HCT116 (cell line): ENCODE results near the gene KNDC1. TPM values are rescaled to one million over a fixed set of nuclear protein-coding genes. Genes with fewer than 3 reads are reported as not detected.

Experiments
- ATAC-seq: fragments of 200-7000 bp; cut with Tn5 transposase; 2 replicates; pipeline ENCODE4 v1.9.1; 2020; ENCODE audit warnings: mild to moderate bottlenecking, moderate library complexity
- BruUV-seq: library from RNA; stranded (reverse); fragments of 400-500 nt; replicated peaks from 2 replicates; lab custom pipeline; 2021; lab: Mats Ljungman, UMichigan
- CTCF ChIA-PET: fragments of 300-600 bp; sonication (Branson Sonifier 250); formaldehyde crosslinking; loops from one replicate; lab custom pipeline; 2021; ENCODE audit warnings: antibody characterized with exemption; lab: Charles Lee
- POLR2A ChIA-PET: fragments of 300-600, 350-600 bp; sonication (Branson Sonifier 250); formaldehyde crosslinking; loops from one replicate; lab custom pipeline; 2021; ENCODE audit warnings: antibody characterized with exemption; lab: Charles Lee
- RAD21 ChIA-PET, 2 experiments: fragments of 300-600 bp; sonication (Branson Sonifier 250); formaldehyde crosslinking; loops; one replicate each; lab custom pipeline; 2023; ENCODE audit warnings: low total read pairs in 2 of 2; ENCODE audit not compliant: uncharacterized antibody in 2 of 2, unreplicated experiment in 2 of 2, low non-redundant PET in 1 of 2; lab: Charles Lee
- DNase-seq: peaks from one replicate; pipeline ENCODE4 v3.0.0-alpha.2; 2010; ENCODE audit warnings: low read depth, low spot score
- H2AFZ ChIP-seq: fragments of 200-600 bp; shearing (Covaris generic), sonication (generic); 2 replicates; pipeline ENCODE4 v1.6.1; 2017; ENCODE audit warnings: low read depth, mixed run types, mixed read lengths, antibody characterized with exemption, low read length; ENCODE audit not compliant: poor library complexity, severe bottlenecking
- H3K27ac ChIP-seq: 2 replicates; pipeline ENCODE4 v1.5.1; 2012; ENCODE audit warnings: low read depth, low read length
- H3K27me3 ChIP-seq: fragments of 200-600 bp; sonication (generic); 2 replicates; pipeline ENCODE4 v1.6.1; 2016; ENCODE audit warnings: mixed run types, low read length, mixed read lengths; ENCODE audit not compliant: insufficient read depth
- H3K36me3 ChIP-seq, 2 experiments: fragments of 200-500 bp in 1 of 2; fragments of 200-600 bp in 1 of 2; sonication (Bioruptor generic) in 1 of 2; sonication (generic) in 1 of 2; 2 replicates each; pipeline versions ENCODE4 v1.5.1 to v1.6.1; 2014 to 2016; ENCODE audit warnings: low read length in 2 of 2, inconsistent platforms in 1 of 2, mixed read lengths in 1 of 2, mixed run types in 1 of 2; ENCODE audit not compliant: insufficient read depth in 2 of 2, control insufficient read depth in 1 of 2
- H3K4me1 ChIP-seq, 2 experiments: fragments of 200-600 bp in 1 of 2; sonication (generic) in 1 of 2; 2 replicates each; pipeline versions ENCODE4 v1.5.1 to v1.6.1; 2012 to 2017; ENCODE audit warnings: low read length in 2 of 2, inconsistent platforms in 1 of 2, mild to moderate bottlenecking in 1 of 2, mixed read lengths in 1 of 2, mixed run types in 1 of 2, moderate library complexity in 1 of 2; ENCODE audit not compliant: insufficient read depth in 2 of 2, control insufficient read depth in 1 of 2
- H3K4me2 ChIP-seq: fragments of 200-600 bp; sonication (generic); 2 replicates; pipeline ENCODE4 v1.6.1; 2017; ENCODE audit warnings: mixed run types, low read length, mixed read lengths
- H3K4me3 ChIP-seq, 2 experiments: fragments of 200-600 bp in 1 of 2; sonication (generic) in 1 of 2; replicated peaks in 1 of 2; 2 replicates each; pipeline ENCODE4 v1.5.1; 2011 to 2016; ENCODE audit warnings: low read length in 2 of 2, control low read depth in 1 of 2, low read depth in 1 of 2, mild to moderate bottlenecking in 1 of 2, mixed read lengths in 1 of 2, mixed run types in 1 of 2
- H3K79me2 ChIP-seq: fragments of 200-600 bp; sonication (generic); 2 replicates; pipeline ENCODE4 v1.6.1; 2017; ENCODE audit warnings: mild to moderate bottlenecking, mixed run types, low read length, moderate library complexity, mixed read lengths; ENCODE audit not compliant: insufficient read depth
- H3K9ac ChIP-seq: fragments of 200-600 bp; sonication (generic); 2 replicates; pipeline ENCODE4 v1.6.1; 2016; ENCODE audit warnings: low read length, mixed read lengths
- H3K9me2 ChIP-seq: fragments of 200-600 bp; sonication (generic), shearing (Covaris generic); 2 replicates; pipeline ENCODE4 v1.6.1; 2017; ENCODE audit warnings: mixed run types, mild to moderate bottlenecking, moderate library complexity; ENCODE audit not compliant: insufficient read depth
- H3K9me3 ChIP-seq, 2 experiments: fragments of 200-500 bp in 1 of 2; fragments of 200-600 bp in 1 of 2; sonication (Bioruptor generic) in 1 of 2; sonication (generic) in 1 of 2; 2 replicates each; pipeline ENCODE4 v1.6.1; 2014 to 2017; ENCODE audit warnings: low read length in 2 of 2, mixed read lengths in 2 of 2, inconsistent platforms in 1 of 2, low read depth in 1 of 2, mild to moderate bottlenecking in 1 of 2, mixed run types in 1 of 2, moderate library complexity in 1 of 2; ENCODE audit not compliant: control insufficient read depth in 1 of 2, insufficient read depth in 1 of 2
- H4K20me1 ChIP-seq: fragments of 200-600 bp; sonication (generic), shearing (Covaris generic); 2 replicates; pipeline ENCODE4 v1.6.1; 2017; ENCODE audit warnings: mixed run types, mild to moderate bottlenecking, moderate library complexity; ENCODE audit not compliant: insufficient read depth
- CBX3 ChIP-seq: IDR thresholded peaks from 2 replicates; pipeline ENCODE4 v1.6.1; 2012; ENCODE audit warnings: low read depth
- CTCF ChIP-seq, 3 experiments: fragments of 200-600 bp in 1 of 3; sonication (generic) in 1 of 3; IDR thresholded peaks in 2 of 3; conservative IDR thresholded peaks in 1 of 3; 2 replicates each; pipeline ENCODE4 v1.5.1; 2012 to 2017; ENCODE audit warnings: low read depth in 2 of 3, low read length in 2 of 3, antibody characterized with exemption in 1 of 3, borderline replicate concordance in 1 of 3, control low read depth in 1 of 3, mild to moderate bottlenecking in 1 of 3, mixed read lengths in 1 of 3, mixed run types in 1 of 3, moderate library complexity in 1 of 3; ENCODE audit not compliant: insufficient read depth in 1 of 3
- MAX ChIP-seq: IDR thresholded peaks from 2 replicates; pipeline ENCODE4 v1.6.1; 2012
- SIN3A ChIP-seq: IDR thresholded peaks from 2 replicates; pipeline ENCODE4 v1.6.1; 2012; ENCODE audit warnings: low read depth
- SRF ChIP-seq: IDR thresholded peaks from 2 replicates; pipeline ENCODE4 v1.6.1; 2012; ENCODE audit warnings: low read depth
- TCF7L2 ChIP-seq: IDR thresholded peaks from 2 replicates; pipeline ENCODE4 v1.7.0; 2011; ENCODE audit warnings: borderline replicate concordance, inconsistent platforms; ENCODE audit not compliant: insufficient read depth, insufficient read length; ENCODE audit errors: extremely low read depth
- YY1 ChIP-seq: IDR thresholded peaks from 2 replicates; pipeline ENCODE4 v1.6.1; 2011; ENCODE audit warnings: low read length, low read depth, moderate library complexity, mild to moderate bottlenecking; ENCODE audit not compliant: insufficient replicate concordance; ENCODE audit errors: extremely low read depth
- ZFX ChIP-seq: fragments of 450-650 bp; IDR thresholded peaks from 2 replicates; pipeline ENCODE4 v1.6.1; 2017
- ZNF274 ChIP-seq: fragments of 200-500 bp; sonication (Bioruptor generic); IDR thresholded peaks from 2 replicates; pipeline ENCODE4 v1.6.1; 2014; ENCODE audit warnings: mild to moderate bottlenecking, low read depth, low read length, inconsistent platforms
- intact Hi-C: fragments of 100-400 bp; cut with micrococcal nuclease; formaldehyde crosslinking; loops from 2 replicates; pipeline ENCODE4 v1.10.0; 2022
- total RNA-seq: library from RNA; stranded (reverse); gene quantifications from one replicate; pipeline ENCODE4 v1.2.1, GENCODE V29; 2021; ENCODE audit not compliant: unreplicated experiment

Gene KNDC1
- total RNA-seq, 1 experiment from 2014 or later: 3.6 TPM

- H3K4me2 ChIP-seq: no peak overlapping the region
- H3K4me1 ChIP-seq: peaks cover 0 to under 1% of the 10 kb centered on the region in 2 experiments; a peak in 2 of 4 replicates
- no TSS peak for BruUV-seq
- no peak overlapping the region for H3K4me3 ChIP-seq
- H2AFZ ChIP-seq: no peak overlapping the region
- no peaks in the 10 kb centered on the region for H4K20me1 ChIP-seq
- no peaks in the 10 kb centered on the region for H3K27me3 ChIP-seq
- no peaks in the 10 kb centered on the region for H3K9me2 ChIP-seq
- H3K9me3 ChIP-seq: no peaks in the 10 kb centered on the region; a peak in 1 of 4 replicates
- RAD21 ChIA-PET: no interaction called here
- no peaks in the 10 kb centered on the region for H3K79me2 ChIP-seq
- ATAC-seq: no peak
- no peak overlapping the region for H3K27ac ChIP-seq
- no peak overlapping the region for H3K9ac ChIP-seq
- no peak for TF ChIP-seq SIN3A
- TF ChIP-seq CTCF (IDR thresholded peaks at IDR 0.05 in 2 of 3, conservative IDR thresholded peaks at IDR 0.05 in 1 of 3; ENCODE audit: borderline replicate concordance in 1 of 3, insufficient read depth in 1 of 3, low read depth in 2 of 3, low read length in 2 of 3): no peak
- TF ChIP-seq YY1: no peak
- no peak for TF ChIP-seq TCF7L2
- TF ChIP-seq SRF: no peak
- no peak for TF ChIP-seq CBX3
- no peak for TF ChIP-seq ZFX
- TF ChIP-seq MAX: no peak
- TF ChIP-seq ZNF274: no peak
- TF ChIP-seq, all 23 proteins: peak for 0
- ChIA-PET CTCF (no interaction called here), POLR2A (no interaction called here)
- H3K36me3 ChIP-seq: no peaks in the 10 kb centered on the region
- DNase-seq: no peak
- intact Hi-C loops: no loop called here
These were observed 44.6 kb upstream of the KNDC1 start for GRCh38 chr10:133115453-133115842.
